GM12891 (cell line): ENCODE results near the gene TRAT1.

Experiments used
- POLR2A ChIP-seq: IDR thresholded peaks from 2 replicates; pipeline ENCODE4 v1.6.1; 2011; ENCODE audit warnings: low read depth, low read length, control low read depth
- POLR2AphosphoS5 ChIP-seq: IDR thresholded peaks from 2 replicates; pipeline ENCODE4 v1.6.1; 2011; ENCODE audit warnings: low read depth, low read length, control low read depth
- SPI1 ChIP-seq: IDR thresholded peaks from 2 replicates; pipeline ENCODE4 v1.6.1; 2011; ENCODE audit warnings: low read depth, low read length, control low read depth
- TAF1 ChIP-seq: IDR thresholded peaks from 2 replicates; pipeline ENCODE4 v1.6.1; 2011; ENCODE audit warnings: low read depth, low read length, control low read depth

DNA sequence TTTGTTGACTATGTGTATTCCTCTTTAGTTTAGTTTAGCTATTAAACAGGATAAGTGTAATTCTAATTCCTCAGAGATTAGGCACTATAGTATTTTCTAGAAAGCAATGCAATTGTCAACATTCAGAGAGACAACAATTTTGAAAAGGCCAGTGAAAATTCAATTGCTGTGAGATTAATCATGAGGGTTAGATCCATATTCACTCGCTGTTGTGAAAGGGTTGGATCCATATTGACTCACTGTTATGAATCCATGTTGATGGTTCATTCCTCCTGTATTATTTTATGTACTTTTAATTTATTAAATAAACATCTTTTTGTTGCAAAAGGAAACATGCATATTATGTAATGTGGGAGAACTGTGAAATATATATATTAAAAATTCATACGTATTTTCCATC, 641 bp downstream of the TRAT1 start:
- TF ChIP-seq POLR2A: no peak
- no peak for TF ChIP-seq TAF1
- no peak for TF ChIP-seq SPI1
- no peak for TF ChIP-seq POLR2AphosphoS5
